AG08395 (cell line): ENCODE results near the gene GPSM1.
"Not testable (repeated sequence)": the region's sequence is repeated elsewhere in the genome, so short reads cannot be mapped to it uniquely, and the experiment has no call there.

Source experiments
- DNase-seq: peaks from one replicate; pipeline ENCODE4 v3.0.0; 2012; ENCODE audit warnings: mixed read lengths, low spot score

The GPSM1 gene

GRCh38 chr9:136395345-136396218, 68.2 kb downstream of the GPSM1 start:
- DNase-seq, result no peak

GRCh38 chr9:136396219-136396515, 68.8 kb downstream of the GPSM1 start:
- no peak for DNase-seq

- no peak for DNase-seq
These were observed 70.3 kb downstream of the GPSM1 start for GRCh38 chr9:136397643-136398042.

- DNase-seq, result no peak
These were observed 70.9 kb downstream of the GPSM1 start for GRCh38 chr9:136398286-136398685.

GRCh38 chr9:136399176-136400037, 72.1 kb downstream of the GPSM1 start:
- DNase-seq, result peak; percentile 57

GRCh38 chr9:136400038-136400834, 72.9 kb downstream of the GPSM1 start, which contains the start of gene SNAPC4:
Gene SNAPC4, minus strand, starts transcription at chr9:136400170. Its CDS starts 1,742 bp downstream, at chr9:136398428.
- DNase-seq, result peak; percentile 95

GRCh38 chr9:136401173-136401922, 74.0 kb downstream of the GPSM1 start:
- DNase-seq, result no peak

GRCh38 chr9:136402067-136402466, 74.7 kb downstream of the GPSM1 start:
- DNase-seq, result no peak

GRCh38 chr9:136403538-136403914, 76.2 kb downstream of the GPSM1 start:
- DNase-seq, result no peak

- DNase-seq, result no peak
These were observed 76.8 kb downstream of the GPSM1 start for GRCh38 chr9:136403915-136404800.

- no peak for DNase-seq
These were observed 77.4 kb downstream of the GPSM1 start for GRCh38 chr9:136404801-136405136.

GRCh38 chr9:136405481-136405880, 78.1 kb downstream of the GPSM1 start:
- DNase-seq, result no peak

GRCh38 chr9:136405904-136406303, 78.6 kb downstream of the GPSM1 start:
- not testable (repeated sequence) for DNase-seq

- DNase-seq, result not testable (repeated sequence)
These were observed 79.7 kb downstream of the GPSM1 start for GRCh38 chr9:136407061-136407460.

GRCh38 chr9:136407911-136408310, 80.6 kb downstream of the GPSM1 start:
- DNase-seq, result no peak
